ENCODE results near the gene ZNFX1.
"Not testable (repeated sequence)": the region's sequence is repeated elsewhere in the genome, so short reads cannot be mapped to it uniquely, and the experiment has no call there.

The ZNFX1 gene

GRCh38 chr20:49278036-49278817 is at the start of gene ZNFX1:
TSS of gene ZNFX1 (minus strand) at chr20:49278057. CDS start at chr20:49275839, 2,218 bp downstream.
- peak; percentile 99 for DNase-seq

GRCh38 chr20:49326026-49326425 is 48.2 kb upstream of the ZNFX1 start:
- no peak for DNase-seq

- DNase-seq, result no peak
Observed at GRCh38 chr20:49324306-49324705, 46.4 kb upstream of the ZNFX1 start.

GRCh38 chr20:49323622-49324238 is 45.9 kb upstream of the ZNFX1 start:
- peak; percentile 74 for DNase-seq

GRCh38 chr20:49320460-49320859 is 42.6 kb upstream of the ZNFX1 start:
- no peak for DNase-seq

- no peak for DNase-seq
Observed at GRCh38 chr20:49319208-49319809, 41.5 kb upstream of the ZNFX1 start.

- no peak for DNase-seq
Observed at GRCh38 chr20:49318430-49319207, 40.8 kb upstream of the ZNFX1 start.

- no peak for DNase-seq
Observed at GRCh38 chr20:49318091-49318429, 40.2 kb upstream of the ZNFX1 start.

GRCh38 chr20:49316704-49317103 is 38.8 kb upstream of the ZNFX1 start:
- no peak for DNase-seq

- no peak for DNase-seq
Observed at GRCh38 chr20:49315580-49315979, 37.7 kb upstream of the ZNFX1 start.

- DNase-seq, result not testable (repeated sequence)
Observed at GRCh38 chr20:49314052-49314451, 36.2 kb upstream of the ZNFX1 start.

- no peak for DNase-seq
Observed at GRCh38 chr20:49313283-49313682, 35.4 kb upstream of the ZNFX1 start.

GRCh38 chr20:49312661-49313060 is 34.8 kb upstream of the ZNFX1 start:
- no peak for DNase-seq

GRCh38 chr20:49310705-49311104 is 32.8 kb upstream of the ZNFX1 start:
- no peak for DNase-seq

GRCh38 chr20:49308875-49309274 is 31.0 kb upstream of the ZNFX1 start:
- no peak for DNase-seq

GRCh38 chr20:49306903-49307620 is 29.2 kb upstream of the ZNFX1 start:
- no peak for DNase-seq

GRCh38 chr20:49303065-49303552 is 25.3 kb upstream of the ZNFX1 start:
- DNase-seq, result no peak

GRCh38 chr20:49297605-49298530 is 20.0 kb upstream of the ZNFX1 start:
- no peak for DNase-seq

GRCh38 chr20:49294002-49294654 is 16.3 kb upstream of the ZNFX1 start:
- DNase-seq, result not testable (repeated sequence)

GRCh38 chr20:49293122-49293521 is 15.3 kb upstream of the ZNFX1 start:
- DNase-seq, result no peak

GRCh38 chr20:49292010-49292409 is 14.2 kb upstream of the ZNFX1 start:
- no peak for DNase-seq

All from amniotic stem cell (primary cell).